ENCODE data around the gene NUP62. TPM values are rescaled to one million over a fixed set of nuclear protein-coding genes. Genes with fewer than 3 reads are reported as not detected.

NUP62 gene
- total and polyA plus RNA-seq, 2 of the 4 experiments (the other 2 are of a cell fraction): 21.3 to 29.7 TPM

GRCh38 chr19:49877020-49877878 is 52.1 kb downstream of the NUP62 start, which contains the start of the genes AKT1S1 and TBC1D17:
TSS of gene AKT1S1 (minus strand) at chr19:49877355. CDS start at chr19:49873295, 4,060 bp downstream.
TSS of gene TBC1D17 (plus strand) at chr19:49877702. CDS start at chr19:49877724, 22 bp downstream.
- H3K9me3 ChIP-seq (ENCODE audit: control insufficient read depth, insufficient read depth, low read length): no peaks in the 10 kb centered on the region
- TSS peak; percentile 62 for BruUV-seq (replicated peaks)
- H3K18ac ChIP-seq (ENCODE audit: low read depth, low read length): peak within 1 kb of the TSS; percentile 92
- H3K27ac ChIP-seq (ENCODE audit: insufficient read depth, low read length): peak within 1 kb of the TSS; percentile 97
- DNase-seq (peak; percentile 100), ATAC-seq (ENCODE audit: low read depth) (peak; percentile 68)
- peak within 1 kb of the TSS; percentile 99 for H2AFZ ChIP-seq (replicated peaks; ENCODE audit: low read length, poor library complexity)
- H3K79me1 ChIP-seq (ENCODE audit: low read depth in 1 of 2, low read length in 2 of 2): peaks cover 22 to 50% of the 10 kb centered on the region in 2 experiments
- H3K27me3 ChIP-seq (ENCODE audit: control insufficient read depth, insufficient read depth, low read length): no peaks in the 10 kb centered on the region
- intact Hi-C loops (cut with micrococcal nuclease) (loop anchor here (5.0 kb wide), 1 partner anchor 150 kb away; the partner anchor contains the start of genes VRK3 and ZNF473), dilution Hi-C loops (cut with HindIII; ENCODE audit: low sequenced_read_pairs, unreplicated experiment) (no loop called here), in situ Hi-C loops (cut with MboI; ENCODE audit: low sequenced_read_pairs) (no loop called here)
- ChIA-PET POLR2A (ENCODE audit: unreplicated experiment) (interaction anchor here (0.6 to 1.3 kb wide), 3 partner anchors 11 to 347 kb away, joined by 4 to 9 read pairs (median 6); no protein-coding TSS in a partner anchor), CTCF (no interaction called here)
- WGBS, 2 experiments (ENCODE audit: extremely low coverage in 2 of 2, insufficient read length in 1 of 2): 1% methylated on average over 16 of the region's 61 CpGs; no CpG with 5 or more reads in 1 of the 2 experiments
- peak within 1 kb of the TSS; percentile 99 for H3K23ac ChIP-seq (ENCODE audit: low read depth, low read length)
- H3K14ac ChIP-seq (replicated peaks; ENCODE audit: low read depth, low read length): peak within 1 kb of the TSS; percentile 100
- peak within 1 kb of the TSS; percentile 97 for H2BK5ac ChIP-seq (ENCODE audit: low read depth, low read length, poor library complexity, severe bottlenecking)
- H3K56ac ChIP-seq (ENCODE audit: extremely low read depth, insufficient read depth, low read length): peak within 1 kb of the TSS; percentile 99
- peak within 1 kb of the TSS; percentile 99 for H3K4me2 ChIP-seq (ENCODE audit: low read depth, low read length)
- H2BK15ac ChIP-seq (ENCODE audit: low read depth, low read length): peak within 1 kb of the TSS; percentile 100
- peaks cover 10% of the 10 kb centered on the region for H3K9me1 ChIP-seq (ENCODE audit: insufficient read depth, low read length)
- H3K9ac ChIP-seq (ENCODE audit: low read depth, low read length): peak within 1 kb of the TSS; percentile 97
- H3K36me3 ChIP-seq (ENCODE audit: control insufficient read depth, insufficient read depth, low read length): peaks cover 25% of the 10 kb centered on the region; the same call in 1 of the 2 replicates
- H2BK20ac ChIP-seq (ENCODE audit: low read depth, low read length): peak within 1 kb of the TSS; percentile 99
- peak within 1 kb of the TSS; percentile 97 for H2AK5ac ChIP-seq (ENCODE audit: low read depth, low read length)
- peak within 1 kb of the TSS; percentile 99 for H4K91ac ChIP-seq (ENCODE audit: insufficient read depth, low read depth, low read length)
- H3K4me1 ChIP-seq (ENCODE audit: control insufficient read depth, insufficient read depth, low read length): peaks cover 7% of the 10 kb centered on the region
- H2AK9ac ChIP-seq (replicated peaks; ENCODE audit: low read depth, low read length, poor library complexity): peak within 1 kb of the TSS; percentile 100
- peak within 1 kb of the TSS; percentile 63 for H3K4me3 ChIP-seq (ENCODE audit: insufficient read depth, low read depth, low read length)
- H4K20me1 ChIP-seq (ENCODE audit: insufficient read depth, low read length): no peaks in the 10 kb centered on the region; the same call in 1 of the 2 replicates
- peak within 1 kb of the TSS; percentile 97 to 99 for H4K8ac ChIP-seq (ENCODE audit: low read depth in 2 of 2, low read length in 2 of 2)
- peak within 1 kb of the TSS; percentile 99 for H3K4ac ChIP-seq (ENCODE audit: low read depth, low read length)
- peak within 1 kb of the TSS; percentile 98 for H4K5ac ChIP-seq (ENCODE audit: low read depth, low read length)
- H2BK120ac ChIP-seq (ENCODE audit: low read depth, low read length): peak within 1 kb of the TSS; percentile 99
- TF ChIP-seq MAFK (IDR thresholded peaks at IDR 0.05; ENCODE audit: low read depth, low read length) (peak; percentile 54), FOS (IDR thresholded peaks at IDR 0.05; ENCODE audit: low read depth, low read length) (no peak; the same call in 1 of the 2 replicates), MXI1 (IDR thresholded peaks at IDR 0.05; ENCODE audit: borderline replicate concordance, low read depth, low read length) (peak; percentile 79), SMC3 (IDR thresholded peaks at IDR 0.05; ENCODE audit: low read depth, low read length) (no peak; the same call in 1 of the 2 replicates), ELK1 (IDR thresholded peaks at IDR 0.05; ENCODE audit: borderline replicate concordance, low read depth, low read length) (0 out of 2 replicates have a peak, but pooled peaks have one; percentile 58), CHD1 (IDR thresholded peaks at IDR 0.05; ENCODE audit: low read depth, low read length) (peak; percentile 98; the same call in 1 of the 2 replicates), RCOR1 (IDR thresholded peaks at IDR 0.05; ENCODE audit: insufficient replicate concordance, low read length) (no peak), RFX5 (IDR thresholded peaks at IDR 0.05; ENCODE audit: low read depth, low read length) (no peak), CEBPB (IDR thresholded peaks at IDR 0.05; ENCODE audit: low read depth, low read length) (no peak), RAD21 (IDR thresholded peaks at IDR 0.05; ENCODE audit: low read length) (no peak), BHLHE40 (IDR thresholded peaks at IDR 0.05; ENCODE audit: low read depth, low read length) (peak; percentile 99), USF2 (IDR thresholded peaks at IDR 0.05; ENCODE audit: low read depth, low read length) (peak; percentile 99), NFE2L2 (IDR thresholded peaks at IDR 0.05; ENCODE audit: low read depth, low read length) (peak; percentile 28; the same call in 1 of the 2 replicates)
